OCI-LY1 (cell line): Measurements from ENCODE around the gene GNAO1.

Experiments
- H2AFZ ChIP-seq: fragments of 200-600 bp; sonication (generic), shearing (Covaris generic); 2 replicates; pipeline ENCODE4 v1.6.0; 2014; ENCODE audit warnings: antibody characterized with exemption, mild to moderate bottlenecking, low read length
- H3F3A ChIP-seq: fragments of 200-600 bp; sonication (generic), shearing (Covaris generic); 2 replicates; pipeline ENCODE4 v1.6.0; 2014; ENCODE audit warnings: mild to moderate bottlenecking, antibody characterized with exemption, low read length, moderate library complexity; ENCODE audit not compliant: insufficient read depth
- H3K27ac ChIP-seq: fragments of 200-600 bp; sonication (generic); 2 replicates; pipeline ENCODE4 v1.5.1; 2014; ENCODE audit warnings: low read length, mixed run types, mild to moderate bottlenecking, low read depth; ENCODE audit not compliant: poor library complexity, severe bottlenecking
- H3K27me3 ChIP-seq: fragments of 200-600 bp; sonication (generic); 2 replicates; pipeline ENCODE4 v1.6.0; 2014; ENCODE audit warnings: antibody characterized with exemption, mild to moderate bottlenecking, low read length, moderate library complexity; ENCODE audit not compliant: insufficient read depth
- H3K36me3 ChIP-seq: fragments of 200-600 bp; sonication (generic); 2 replicates; pipeline ENCODE4 v1.6.1; 2014; ENCODE audit warnings: mild to moderate bottlenecking, antibody characterized with exemption, low read length, moderate library complexity, mixed read lengths; ENCODE audit not compliant: insufficient read depth
- H3K4me1 ChIP-seq: fragments of 200-600 bp; sonication (generic); 2 replicates; pipeline ENCODE4 v1.5.1; 2014; ENCODE audit warnings: mild to moderate bottlenecking, low read length, moderate library complexity; ENCODE audit not compliant: insufficient read depth, severe bottlenecking
- H3K4me2 ChIP-seq: fragments of 200-600 bp; sonication (generic), shearing (Covaris generic); 2 replicates; pipeline ENCODE4 v1.6.1; 2014; ENCODE audit warnings: low read length
- H3K4me3 ChIP-seq: fragments of 200-600 bp; sonication (generic); 2 replicates; pipeline ENCODE4 v1.5.1; 2014; ENCODE audit warnings: low read length, low read depth, mild to moderate bottlenecking, mixed read lengths; ENCODE audit not compliant: poor library complexity, severe bottlenecking
- H3K79me2 ChIP-seq: fragments of 200-600 bp; shearing (Covaris generic); 2 replicates; pipeline ENCODE4 v1.6.1; 2016; ENCODE audit warnings: mixed run types, low read length, mixed read lengths; ENCODE audit not compliant: insufficient read depth
- H3K9ac ChIP-seq: fragments of 200-600 bp; sonication (generic), shearing (Covaris generic); 2 replicates; pipeline ENCODE4 v1.6.1; 2014; ENCODE audit warnings: mild to moderate bottlenecking, low read length, mixed read lengths
- H3K9me2 ChIP-seq: fragments of 200-600 bp; sonication (generic), shearing (Covaris generic); 2 replicates; pipeline ENCODE4 v1.6.1; 2014; ENCODE audit warnings: low read depth, mild to moderate bottlenecking, low read length, mixed read lengths
- H3K9me3 ChIP-seq: fragments of 200-600 bp; shearing (Covaris generic); 2 replicates; pipeline ENCODE4 v1.6.1; 2014; ENCODE audit warnings: low read length, mixed read lengths
- H4K20me1 ChIP-seq: fragments of 200-600 bp; sonication (generic), shearing (Covaris generic); 2 replicates; pipeline ENCODE4 v1.6.0; 2016; ENCODE audit warnings: mild to moderate bottlenecking, low read length; ENCODE audit not compliant: insufficient read depth
- CTCF ChIP-seq: fragments of 200-600 bp; sonication (generic), shearing (Covaris generic); IDR thresholded peaks from 2 replicates; pipeline ENCODE4 v1.5.1; 2017; ENCODE audit warnings: mild to moderate bottlenecking, antibody characterized with exemption, low read length, moderate library complexity, mixed read lengths
- EZH2 ChIP-seq: fragments of 200-600 bp; sonication (generic), shearing (Covaris generic); IDR thresholded peaks from 2 replicates; pipeline ENCODE4 v1.8.0; 2017; ENCODE audit warnings: borderline replicate concordance, mixed run types, mild to moderate bottlenecking, antibody characterized with exemption, low read length, moderate library complexity, mixed read lengths

Gene GNAO1

GRCh38 chr16:56198755-56199114 is 7.4 kb downstream of the GNAO1 start:
- no peaks in the 10 kb centered on the region for H3F3A ChIP-seq
- no peaks in the 10 kb centered on the region for H3K9me2 ChIP-seq
- H3K36me3 ChIP-seq: no peaks in the 10 kb centered on the region
- no peak for TF ChIP-seq EZH2
- TF ChIP-seq CTCF: no peak
- no peak overlapping the region for H3K4me2 ChIP-seq
- no peaks in the 10 kb centered on the region for H4K20me1 ChIP-seq
- no peak overlapping the region for H3K9ac ChIP-seq
- H3K79me2 ChIP-seq: no peaks in the 10 kb centered on the region
- H3K4me3 ChIP-seq: no peak overlapping the region
- no peaks in the 10 kb centered on the region for H3K4me1 ChIP-seq
- H3K9me3 ChIP-seq: 0 out of 2 replicates have a peak, but pooled peaks cover 2% of the 10 kb centered on the region
- no peak overlapping the region for H3K27ac ChIP-seq
- H3K27me3 ChIP-seq: no peaks in the 10 kb centered on the region
- no peak overlapping the region for H2AFZ ChIP-seq

- no peaks in the 10 kb centered on the region for H3K79me2 ChIP-seq
- H3K4me1 ChIP-seq: no peaks in the 10 kb centered on the region
- no peaks in the 10 kb centered on the region for H3F3A ChIP-seq
- no peak overlapping the region for H3K4me2 ChIP-seq
- TF ChIP-seq CTCF: no peak
- TF ChIP-seq EZH2: no peak
- H3K4me3 ChIP-seq: no peak overlapping the region
- 0 out of 2 replicates have a peak, but pooled peaks cover 2% of the 10 kb centered on the region for H3K9me3 ChIP-seq
- no peaks in the 10 kb centered on the region for H4K20me1 ChIP-seq
- no peaks in the 10 kb centered on the region for H3K9me2 ChIP-seq
- no peaks in the 10 kb centered on the region for H3K36me3 ChIP-seq
- no peaks in the 10 kb centered on the region for H3K27me3 ChIP-seq
- no peak overlapping the region for H2AFZ ChIP-seq
- no peak overlapping the region for H3K9ac ChIP-seq
- H3K27ac ChIP-seq: no peak overlapping the region
These were observed 7.9 kb downstream of the GNAO1 start for GRCh38 chr16:56199164-56199563.

- no peaks in the 10 kb centered on the region for H3K36me3 ChIP-seq
- no peak overlapping the region for H3K9ac ChIP-seq
- H2AFZ ChIP-seq: no peak overlapping the region
- no peak overlapping the region for H3K4me2 ChIP-seq
- no peak for TF ChIP-seq EZH2
- TF ChIP-seq CTCF: no peak
- no peaks in the 10 kb centered on the region for H3F3A ChIP-seq
- no peaks in the 10 kb centered on the region for H3K4me1 ChIP-seq
- H3K27me3 ChIP-seq: no peaks in the 10 kb centered on the region
- 0 out of 2 replicates have a peak, but pooled peaks cover 2% of the 10 kb centered on the region for H3K9me3 ChIP-seq
- H4K20me1 ChIP-seq: no peaks in the 10 kb centered on the region
- no peak overlapping the region for H3K4me3 ChIP-seq
- no peaks in the 10 kb centered on the region for H3K79me2 ChIP-seq
- no peaks in the 10 kb centered on the region for H3K9me2 ChIP-seq
- no peak overlapping the region for H3K27ac ChIP-seq
These were observed 9.7 kb downstream of the GNAO1 start for GRCh38 chr16:56201030-56201429.
